ENCODE measurements around the gene PLPPR3.
"Not testable (repeated sequence)": the region's sequence is repeated elsewhere in the genome, so short reads cannot be mapped to it uniquely, and the experiment has no call there.

The PLPPR3 gene

GRCh38 chr19:821825-822503 is at the start of gene PLPPR3:
Gene PLPPR3 (minus strand): TSS chr19:821955. CDS start chr19:821559, 396 bp downstream.
- DNase-seq: no peak

GRCh38 chr19:870963-871401 is 49.2 kb upstream of the PLPPR3 start:
- DNase-seq: no peak

GRCh38 chr19:870314-870713 is 48.6 kb upstream of the PLPPR3 start:
- no peak for DNase-seq

- DNase-seq: no peak
Measured at GRCh38 chr19:869245-870177, 47.8 kb upstream of the PLPPR3 start.

GRCh38 chr19:868458-869244 is 46.9 kb upstream of the PLPPR3 start:
- no peak for DNase-seq

GRCh38 chr19:867855-868457 is 46.2 kb upstream of the PLPPR3 start:
- no peak for DNase-seq

GRCh38 chr19:867301-867793 is 45.6 kb upstream of the PLPPR3 start:
- DNase-seq: no peak

GRCh38 chr19:866769-867300 is 45.1 kb upstream of the PLPPR3 start:
- DNase-seq: no peak

GRCh38 chr19:863315-863620 is 41.5 kb upstream of the PLPPR3 start:
- peak; percentile 29 for DNase-seq

- DNase-seq: peak; percentile 83
Measured at GRCh38 chr19:862581-863314, 41.0 kb upstream of the PLPPR3 start.

GRCh38 chr19:861756-862580 is 40.2 kb upstream of the PLPPR3 start:
- DNase-seq: peak; percentile 76

GRCh38 chr19:861141-861755 is 39.5 kb upstream of the PLPPR3 start:
- DNase-seq: no peak

- no peak for DNase-seq
Measured at GRCh38 chr19:858868-859843, 37.4 kb upstream of the PLPPR3 start, which contains the start of gene CFD. Gene CFD (plus strand): TSS chr19:859664. CDS start chr19:859690, 26 bp downstream.

GRCh38 chr19:858284-858683 is 36.5 kb upstream of the PLPPR3 start:
- no peak for DNase-seq

- DNase-seq: no peak
Measured at GRCh38 chr19:855566-856120, 33.9 kb upstream of the PLPPR3 start.

GRCh38 chr19:855142-855541 is 33.4 kb upstream of the PLPPR3 start:
- no peak for DNase-seq

GRCh38 chr19:854549-854948 is 32.8 kb upstream of the PLPPR3 start:
- no peak for DNase-seq

GRCh38 chr19:853614-854220 is 32.0 kb upstream of the PLPPR3 start:
- DNase-seq: not testable (repeated sequence)
